Measurements from ENCODE around the gene TRIM36.

The TRIM36 gene

GRCh38 chr5:115147052-115147451 is 22.7 kb downstream of the TRIM36 start:
- no peak for DNase-seq (ENCODE audit: low spot score)
- Histone ChIP-seq H3K4me3 (no peak overlapping the region), H3K27ac (no peak overlapping the region)
- TF ChIP-seq, protein P1, sequence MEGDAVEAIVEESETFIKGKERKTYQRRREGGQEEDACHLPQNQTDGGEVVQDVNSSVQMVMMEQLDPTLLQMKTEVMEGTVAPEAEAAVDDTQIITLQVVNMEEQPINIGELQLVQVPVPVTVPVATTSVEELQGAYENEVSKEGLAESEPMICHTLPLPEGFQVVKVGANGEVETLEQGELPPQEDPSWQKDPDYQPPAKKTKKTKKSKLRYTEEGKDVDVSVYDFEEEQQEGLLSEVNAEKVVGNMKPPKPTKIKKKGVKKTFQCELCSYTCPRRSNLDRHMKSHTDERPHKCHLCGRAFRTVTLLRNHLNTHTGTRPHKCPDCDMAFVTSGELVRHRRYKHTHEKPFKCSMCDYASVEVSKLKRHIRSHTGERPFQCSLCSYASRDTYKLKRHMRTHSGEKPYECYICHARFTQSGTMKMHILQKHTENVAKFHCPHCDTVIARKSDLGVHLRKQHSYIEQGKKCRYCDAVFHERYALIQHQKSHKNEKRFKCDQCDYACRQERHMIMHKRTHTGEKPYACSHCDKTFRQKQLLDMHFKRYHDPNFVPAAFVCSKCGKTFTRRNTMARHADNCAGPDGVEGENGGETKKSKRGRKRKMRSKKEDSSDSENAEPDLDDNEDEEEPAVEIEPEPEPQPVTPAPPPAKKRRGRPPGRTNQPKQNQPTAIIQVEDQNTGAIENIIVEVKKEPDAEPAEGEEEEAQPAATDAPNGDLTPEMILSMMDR (IDR thresholded peaks at IDR 0.05), result no peak

- no peak overlapping the region for H3K4me3 ChIP-seq
- no peak for DNase-seq (ENCODE audit: low spot score)
- TF ChIP-seq, protein P1 (IDR thresholded peaks at IDR 0.05), result no peak
- H3K27ac ChIP-seq, result no peak overlapping the region
Observed at GRCh38 chr5:115136294-115136693, 33.4 kb downstream of the TRIM36 start.

DNA sequence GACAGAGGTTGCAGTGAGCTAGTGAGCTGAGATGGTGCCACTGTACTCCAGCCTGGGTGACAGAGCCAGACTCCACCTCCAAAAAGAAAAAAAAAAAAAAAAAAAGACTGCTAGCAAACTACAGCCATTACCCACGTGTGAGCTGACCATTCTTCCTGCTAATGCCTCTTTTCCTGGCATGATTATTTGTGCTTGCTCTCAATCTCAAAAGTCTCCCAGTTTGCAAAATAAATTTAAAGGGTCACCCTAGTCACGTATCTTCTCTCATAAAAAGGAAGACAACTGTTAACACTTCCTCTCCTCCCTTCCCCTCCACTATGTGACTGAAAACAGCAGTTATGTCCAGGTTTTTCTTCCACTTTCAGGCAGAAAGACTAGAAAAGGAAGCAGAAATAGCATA is 37.2 kb downstream of the TRIM36 start:
- TF ChIP-seq, protein P1 (IDR thresholded peaks at IDR 0.05), result no peak

GRCh38 chr5:115126303-115126702 is 43.4 kb downstream of the TRIM36 start:
- no peak for DNase-seq (ENCODE audit: low spot score)
- Histone ChIP-seq H3K27ac (no peak overlapping the region), H3K4me3 (no peak overlapping the region)
- TF ChIP-seq, protein P1 (IDR thresholded peaks at IDR 0.05), result no peak

More for the DNA sequence above, 37.2 kb downstream of the TRIM36 start:
- DNase-seq (ENCODE audit: low spot score), result no peak
- no peak overlapping the region for H3K4me3 ChIP-seq
- H3K27ac ChIP-seq, result no peak overlapping the region

DNA sequence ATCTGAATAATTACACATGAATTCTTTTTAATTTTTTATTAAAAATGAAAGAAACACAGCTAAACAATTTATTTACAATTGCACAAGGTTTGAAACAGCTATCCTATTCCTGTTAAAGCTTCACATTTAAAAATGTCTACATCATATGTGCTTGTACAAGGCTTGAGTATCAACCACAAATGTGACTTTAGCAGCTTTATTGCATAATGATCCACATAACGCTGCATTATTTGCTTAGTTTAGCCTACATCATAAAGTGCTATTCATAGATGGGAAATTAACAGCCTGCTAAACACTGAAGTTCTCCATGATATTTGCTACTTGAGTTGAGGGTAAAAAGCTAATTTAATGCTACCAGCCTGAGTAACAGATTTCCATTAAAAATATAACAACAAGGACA is 45.0 kb downstream of the TRIM36 start:
- TF ChIP-seq, protein P1 (IDR thresholded peaks at IDR 0.05), result no peak
- Histone ChIP-seq H3K4me3 (no peak overlapping the region), H3K27ac (no peak overlapping the region)
- no peak for DNase-seq (ENCODE audit: low spot score)

GRCh38 chr5:115116001-115116400 is 53.7 kb downstream of the TRIM36 start:
- no peak overlapping the region for H3K27ac ChIP-seq
- DNase-seq (ENCODE audit: low spot score), result no peak
- TF ChIP-seq, protein P1 (IDR thresholded peaks at IDR 0.05), result no peak
- H3K4me3 ChIP-seq, result no peak overlapping the region

- Histone ChIP-seq H3K27ac (no peak overlapping the region), H3K4me3 (no peak overlapping the region)
- TF ChIP-seq, protein P1 (IDR thresholded peaks at IDR 0.05), result no peak
- DNase-seq (ENCODE audit: low spot score), result no peak
Observed at GRCh38 chr5:115109840-115110239, 59.9 kb downstream of the TRIM36 start.
